Type B pancreatic cell (in vitro differentiated cells): Measurements from ENCODE around the gene NLE1. TPM values are rescaled to one million over a fixed set of nuclear protein-coding genes. Genes with fewer than 3 reads are reported as not detected.
A peak's percentile ranks its signal among the peaks of the same experiment; 100 is the strongest.

ENCODE experiments used
- DNase-seq: peaks from one replicate; pipeline ENCODE4 v3.0.0; 2021; ENCODE audit warnings: mixed read lengths; ENCODE audit not compliant: unreplicated experiment; ENCODE audit errors: extremely low spot score
- H3K27ac Mint-ChIP-seq: 2 replicates; pipeline ENCODE4 v1.8.0; 2021; ENCODE audit warnings: mild to moderate bottlenecking, mixed read lengths
- H3K27me3 Mint-ChIP-seq: 2 replicates; pipeline ENCODE4 v1.8.0; 2021; ENCODE audit warnings: mixed read lengths
- H3K36me3 Mint-ChIP-seq: 2 replicates; pipeline ENCODE4 v1.8.0; 2021; ENCODE audit warnings: mixed read lengths
- H3K4me1 Mint-ChIP-seq: one replicate; pipeline ENCODE4 v1.8.0; 2021; ENCODE audit warnings: mixed read lengths; ENCODE audit not compliant: unreplicated experiment
- H3K4me3 Mint-ChIP-seq: 2 replicates; pipeline ENCODE4 v1.8.0; 2021; ENCODE audit warnings: mild to moderate bottlenecking, mixed read lengths
- H3K9me3 Mint-ChIP-seq: 2 replicates; pipeline ENCODE4 v1.8.0; 2021; ENCODE audit warnings: mixed read lengths
- CTCF ChIP-seq: fragments of 200-600 bp; sonication (generic); conservative IDR thresholded peaks from 2 replicates; pipeline ENCODE4 v1.5.0; 2021; ENCODE audit warnings: antibody characterized with exemption, mild to moderate bottlenecking
- total RNA-seq: library from RNA; stranded (reverse); gene quantifications from 2 replicates; pipeline ENCODE4 v1.2.1, GENCODE V29; 2021; ENCODE audit warnings: low replicate concordance

Gene NLE1
- total RNA-seq, 1 donor from 2014 or later = 24.9 TPM

DNA sequence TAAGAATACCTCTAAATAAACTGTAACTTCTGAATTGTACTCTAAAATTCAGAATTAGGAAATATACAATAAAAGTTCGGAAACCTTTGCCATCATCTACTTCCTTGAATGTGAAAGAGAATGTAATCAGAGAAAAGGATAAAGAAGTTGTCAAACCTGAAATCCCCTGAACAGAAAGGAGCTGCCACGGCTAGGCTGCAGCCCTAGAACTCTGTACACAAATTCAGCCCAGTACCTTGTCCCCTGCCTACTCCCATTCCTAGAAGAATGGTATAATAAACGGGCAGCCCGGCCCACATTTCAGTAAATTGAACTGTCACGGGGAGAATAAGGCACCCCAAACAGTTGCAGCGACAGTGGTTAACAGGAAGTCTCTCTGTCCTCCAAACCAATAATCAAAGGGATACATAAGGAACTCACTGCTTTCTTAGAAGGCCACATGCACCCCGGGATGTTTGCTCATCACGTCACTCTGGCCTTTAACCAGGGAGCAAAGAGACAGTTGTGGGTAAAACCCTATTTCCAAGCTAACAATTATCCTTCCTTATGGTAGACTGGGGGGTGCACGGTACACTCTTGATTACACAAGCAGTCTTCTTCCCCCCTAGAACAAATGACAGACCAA is 54.3 kb downstream of the NLE1 start:
- H3K9me3 Mint-ChIP-seq = no peaks in the 10 kb centered on the region
- no peak for DNase-seq
- H3K36me3 Mint-ChIP-seq = no peaks in the 10 kb centered on the region
- no peaks in the 10 kb centered on the region for H3K27me3 Mint-ChIP-seq
- H3K27ac Mint-ChIP-seq = peak overlapping the region; percentile 98
- peaks cover 17% of the 10 kb centered on the region for H3K4me1 Mint-ChIP-seq
- TF ChIP-seq CTCF = no peak
- peak overlapping the region; percentile 93 for H3K4me3 Mint-ChIP-seq

- no peak for DNase-seq
- H3K27me3 Mint-ChIP-seq = no peaks in the 10 kb centered on the region
- peak overlapping the region; percentile 93 for H3K4me3 Mint-ChIP-seq
- peak overlapping the region; percentile 98 for H3K27ac Mint-ChIP-seq
- TF ChIP-seq CTCF = no peak
- H3K36me3 Mint-ChIP-seq = no peaks in the 10 kb centered on the region
- H3K4me1 Mint-ChIP-seq = peaks cover 17% of the 10 kb centered on the region
- H3K9me3 Mint-ChIP-seq = no peaks in the 10 kb centered on the region
Observed at GRCh38 chr17:35086931-35087573, 55.1 kb downstream of the NLE1 start.

- Mint-ChIP-seq H3K36me3 (no peaks in the 10 kb centered on the region), H3K27me3 (no peaks in the 10 kb centered on the region), H3K4me3 (peak overlapping the region; percentile 93), H3K27ac (peak overlapping the region; percentile 98), H3K4me1 (peaks cover 17% of the 10 kb centered on the region), H3K9me3 (no peaks in the 10 kb centered on the region)
- no peak for DNase-seq
- no peak for TF ChIP-seq CTCF
Observed at GRCh38 chr17:35086164-35086563, 55.9 kb downstream of the NLE1 start.

GRCh38 chr17:35084987-35085386 is 57.1 kb downstream of the NLE1 start:
- peaks cover 17% of the 10 kb centered on the region for H3K4me1 Mint-ChIP-seq
- no peaks in the 10 kb centered on the region for H3K36me3 Mint-ChIP-seq
- no peaks in the 10 kb centered on the region for H3K27me3 Mint-ChIP-seq
- H3K27ac Mint-ChIP-seq = peak overlapping the region; percentile 98
- no peaks in the 10 kb centered on the region for H3K9me3 Mint-ChIP-seq
- peak overlapping the region; percentile 74 for H3K4me3 Mint-ChIP-seq
- DNase-seq = no peak
- TF ChIP-seq CTCF = no peak

- Mint-ChIP-seq H3K4me1 (peaks cover 14% of the 10 kb centered on the region), H3K27ac (peak overlapping the region; percentile 72)
- TF ChIP-seq CTCF = no peak
Observed at GRCh38 chr17:35083071-35083470, 59.0 kb downstream of the NLE1 start.

More at GRCh38 chr17:35083071-35083470, 59.0 kb downstream of the NLE1 start:
- no peaks in the 10 kb centered on the region for H3K27me3 Mint-ChIP-seq
- H3K9me3 Mint-ChIP-seq = no peaks in the 10 kb centered on the region
- H3K36me3 Mint-ChIP-seq = no peaks in the 10 kb centered on the region
- no peak overlapping the region for H3K4me3 Mint-ChIP-seq
- no peak for DNase-seq
